ENCODE measurements around the gene LEMD1.

- TF ChIP-seq CTCF (IDR thresholded peaks at IDR 0.05) (no peak), POLR2AphosphoS5 (IDR thresholded peaks at IDR 0.05; ENCODE audit: low read depth, low read length) (no peak)
Measured at GRCh38 chr1:205355075-205355453, 66.8 kb downstream of the LEMD1 start.
